OCI-LY1 (cell line): ENCODE measurements around the gene USP2.

ENCODE experiments used
- H2AFZ ChIP-seq: fragments of 200-600 bp; sonication (generic), shearing (Covaris generic); 2 replicates; pipeline ENCODE4 v1.6.0; 2014; ENCODE audit warnings: antibody characterized with exemption, mild to moderate bottlenecking, low read length
- H3F3A ChIP-seq: fragments of 200-600 bp; sonication (generic), shearing (Covaris generic); 2 replicates; pipeline ENCODE4 v1.6.0; 2014; ENCODE audit warnings: mild to moderate bottlenecking, antibody characterized with exemption, low read length, moderate library complexity; ENCODE audit not compliant: insufficient read depth
- H3K27ac ChIP-seq: fragments of 200-600 bp; sonication (generic); 2 replicates; pipeline ENCODE4 v1.5.1; 2014; ENCODE audit warnings: low read length, mixed run types, mild to moderate bottlenecking, low read depth; ENCODE audit not compliant: poor library complexity, severe bottlenecking
- H3K27me3 ChIP-seq: fragments of 200-600 bp; sonication (generic); 2 replicates; pipeline ENCODE4 v1.6.0; 2014; ENCODE audit warnings: antibody characterized with exemption, mild to moderate bottlenecking, low read length, moderate library complexity; ENCODE audit not compliant: insufficient read depth
- H3K36me3 ChIP-seq: fragments of 200-600 bp; sonication (generic); 2 replicates; pipeline ENCODE4 v1.6.1; 2014; ENCODE audit warnings: mild to moderate bottlenecking, antibody characterized with exemption, low read length, moderate library complexity, mixed read lengths; ENCODE audit not compliant: insufficient read depth
- H3K4me1 ChIP-seq: fragments of 200-600 bp; sonication (generic); 2 replicates; pipeline ENCODE4 v1.5.1; 2014; ENCODE audit warnings: mild to moderate bottlenecking, low read length, moderate library complexity; ENCODE audit not compliant: insufficient read depth, severe bottlenecking
- H3K4me2 ChIP-seq: fragments of 200-600 bp; sonication (generic), shearing (Covaris generic); 2 replicates; pipeline ENCODE4 v1.6.1; 2014; ENCODE audit warnings: low read length
- H3K4me3 ChIP-seq: fragments of 200-600 bp; sonication (generic); 2 replicates; pipeline ENCODE4 v1.5.1; 2014; ENCODE audit warnings: low read length, low read depth, mild to moderate bottlenecking, mixed read lengths; ENCODE audit not compliant: poor library complexity, severe bottlenecking
- H3K79me2 ChIP-seq: fragments of 200-600 bp; shearing (Covaris generic); 2 replicates; pipeline ENCODE4 v1.6.1; 2016; ENCODE audit warnings: mixed run types, low read length, mixed read lengths; ENCODE audit not compliant: insufficient read depth
- H3K9ac ChIP-seq: fragments of 200-600 bp; sonication (generic), shearing (Covaris generic); 2 replicates; pipeline ENCODE4 v1.6.1; 2014; ENCODE audit warnings: mild to moderate bottlenecking, low read length, mixed read lengths
- H3K9me2 ChIP-seq: fragments of 200-600 bp; sonication (generic), shearing (Covaris generic); 2 replicates; pipeline ENCODE4 v1.6.1; 2014; ENCODE audit warnings: low read depth, mild to moderate bottlenecking, low read length, mixed read lengths
- H3K9me3 ChIP-seq: fragments of 200-600 bp; shearing (Covaris generic); 2 replicates; pipeline ENCODE4 v1.6.1; 2014; ENCODE audit warnings: low read length, mixed read lengths
- H4K20me1 ChIP-seq: fragments of 200-600 bp; sonication (generic), shearing (Covaris generic); 2 replicates; pipeline ENCODE4 v1.6.0; 2016; ENCODE audit warnings: mild to moderate bottlenecking, low read length; ENCODE audit not compliant: insufficient read depth
- CTCF ChIP-seq: fragments of 200-600 bp; sonication (generic), shearing (Covaris generic); IDR thresholded peaks from 2 replicates; pipeline ENCODE4 v1.5.1; 2017; ENCODE audit warnings: mild to moderate bottlenecking, antibody characterized with exemption, low read length, moderate library complexity, mixed read lengths
- EZH2 ChIP-seq: fragments of 200-600 bp; sonication (generic), shearing (Covaris generic); IDR thresholded peaks from 2 replicates; pipeline ENCODE4 v1.8.0; 2017; ENCODE audit warnings: borderline replicate concordance, mixed run types, mild to moderate bottlenecking, antibody characterized with exemption, low read length, moderate library complexity, mixed read lengths

The USP2 gene

GRCh38 chr11:119371778-119372182 lies 9.7 kb downstream of the USP2 start:
- Histone ChIP-seq H2AFZ (no peak overlapping the region), H3K79me2 (no peaks in the 10 kb centered on the region), H3K27ac (peak overlapping the region; percentile 94), H4K20me1 (no peaks in the 10 kb centered on the region), H3K9me3 (no peaks in the 10 kb centered on the region), H3K4me2 (no peak overlapping the region), H3K27me3 (no peaks in the 10 kb centered on the region), H3K4me3 (no peak overlapping the region), H3K4me1 (peaks cover 58% of the 10 kb centered on the region), H3K9me2 (no peaks in the 10 kb centered on the region), H3K9ac (no peak overlapping the region; the same call in 1 of the 2 replicates), H3K36me3 (no peaks in the 10 kb centered on the region), H3F3A (no peaks in the 10 kb centered on the region)
- TF ChIP-seq EZH2 (no peak), CTCF (peak; percentile 52; the same call in 1 of the 2 replicates)

- Histone ChIP-seq H3K4me2 (no peak overlapping the region), H4K20me1 (no peaks in the 10 kb centered on the region), H3K27ac (peak overlapping the region; percentile 94), H3K9me2 (no peaks in the 10 kb centered on the region), H3K27me3 (no peaks in the 10 kb centered on the region), H3K36me3 (no peaks in the 10 kb centered on the region), H3K79me2 (no peaks in the 10 kb centered on the region), H3K4me3 (no peak overlapping the region), H3F3A (no peaks in the 10 kb centered on the region), H3K4me1 (peaks cover 64% of the 10 kb centered on the region), H3K9ac (no peak overlapping the region; the same call in 1 of the 2 replicates), H3K9me3 (no peaks in the 10 kb centered on the region), H2AFZ (no peak overlapping the region)
- no peak for TF ChIP-seq CTCF
Observed at GRCh38 chr11:119371067-119371601, 10.4 kb downstream of the USP2 start.

- Histone ChIP-seq H3K4me1 (peaks cover 68% of the 10 kb centered on the region), H3K27me3 (no peaks in the 10 kb centered on the region), H3K79me2 (no peaks in the 10 kb centered on the region), H3K9me2 (no peaks in the 10 kb centered on the region), H2AFZ (no peak overlapping the region), H3K27ac (peak overlapping the region; percentile 94), H3K4me3 (no peak overlapping the region), H3K4me2 (peak overlapping the region; percentile 45; the same call in 1 of the 2 replicates), H3K36me3 (no peaks in the 10 kb centered on the region), H3F3A (no peaks in the 10 kb centered on the region), H4K20me1 (no peaks in the 10 kb centered on the region), H3K9ac (peak overlapping the region; percentile 46; the same call in 1 of the 2 replicates), H3K9me3 (no peaks in the 10 kb centered on the region)
- TF ChIP-seq CTCF = peak; percentile 15; the same call in 1 of the 2 replicates
- no peak for TF ChIP-seq EZH2
Observed at GRCh38 chr11:119370486-119371046, 10.9 kb downstream of the USP2 start.
